PFSK-1 (cell line): ENCODE results near the gene PGLYRP2.

Source experiments
- FOXP2 ChIP-seq: optimal IDR thresholded peaks from 2 replicates; pipeline ENCODE3; 2011; ENCODE audit warnings: borderline replicate concordance, control low read depth, inconsistent platforms; ENCODE audit not compliant: insufficient read depth; ENCODE audit errors: extremely low read length, extremely low read depth
- POLR2AphosphoS5 ChIP-seq: IDR thresholded peaks from 2 replicates; pipeline ENCODE4 v1.6.1; 2012; ENCODE audit warnings: low read depth, mild to moderate bottlenecking, control low read depth, low read length, moderate library complexity
- REST ChIP-seq, 2 experiments: IDR thresholded peaks; 2 replicates each; pipeline versions ENCODE4 v1.6.1 to v1.8.0; 2011 to 2012; ENCODE audit warnings: low read depth in 2 of 2, low read length in 2 of 2, control low read depth in 1 of 2, inconsistent platforms in 1 of 2, mild to moderate bottlenecking in 1 of 2, moderate library complexity in 1 of 2; ENCODE audit not compliant: insufficient read depth in 1 of 2
- SIN3A ChIP-seq: IDR thresholded peaks from 2 replicates; pipeline ENCODE4 v1.6.1; 2012; ENCODE audit warnings: mild to moderate bottlenecking, low read length, moderate library complexity, borderline replicate concordance; ENCODE audit not compliant: insufficient read depth
- TAF1 ChIP-seq: IDR thresholded peaks from 2 replicates; pipeline ENCODE4 v1.6.1; 2012; ENCODE audit warnings: low read length, control low read depth, borderline replicate concordance; ENCODE audit not compliant: insufficient read depth

Gene PGLYRP2

GRCh38 chr19:15427991-15428471, 51.3 kb downstream of the PGLYRP2 start:
- TF ChIP-seq TAF1, result no peak
- no peak for TF ChIP-seq REST (IDR thresholded peaks at IDR 0.05; ENCODE audit: insufficient read depth in 1 of 2, low read depth in 2 of 2, low read length in 2 of 2)
- no peak for TF ChIP-seq FOXP2
- TF ChIP-seq SIN3A, result no peak
- no peak for TF ChIP-seq POLR2AphosphoS5

- no peak for TF ChIP-seq SIN3A
- TF ChIP-seq TAF1, result no peak
- no peak for TF ChIP-seq FOXP2
- no peak for TF ChIP-seq REST (IDR thresholded peaks at IDR 0.05; ENCODE audit: insufficient read depth in 1 of 2, low read depth in 2 of 2, low read length in 2 of 2)
- no peak for TF ChIP-seq POLR2AphosphoS5
Observed at GRCh38 chr19:15427350-15427700, 52.0 kb downstream of the PGLYRP2 start.

- TF ChIP-seq FOXP2, result no peak
- no peak for TF ChIP-seq REST (IDR thresholded peaks at IDR 0.05; ENCODE audit: insufficient read depth in 1 of 2, low read depth in 2 of 2, low read length in 2 of 2)
- no peak for TF ChIP-seq POLR2AphosphoS5
- TF ChIP-seq TAF1, result no peak
- TF ChIP-seq SIN3A, result no peak
Observed at GRCh38 chr19:15426485-15427349, 52.6 kb downstream of the PGLYRP2 start.

GRCh38 chr19:15425321-15425950, 53.9 kb downstream of the PGLYRP2 start:
- TF ChIP-seq REST (IDR thresholded peaks at IDR 0.05; ENCODE audit: insufficient read depth in 1 of 2, low read depth in 2 of 2, low read length in 2 of 2) (no peak), SIN3A (no peak), TAF1 (no peak), FOXP2 (no peak), POLR2AphosphoS5 (no peak)
